ENCODE results near the gene TFE3. TPM values are rescaled to one million over a fixed set of nuclear protein-coding genes. Genes with fewer than 3 reads are reported as not detected.

TFE3 gene
- total RNA-seq, 1 experiment from 2014 or later = 46.4 TPM

GRCh38 chrX:49063715-49064114, 20.6 kb upstream of the TFE3 start (continued):
- TF ChIP-seq, protein P1, sequence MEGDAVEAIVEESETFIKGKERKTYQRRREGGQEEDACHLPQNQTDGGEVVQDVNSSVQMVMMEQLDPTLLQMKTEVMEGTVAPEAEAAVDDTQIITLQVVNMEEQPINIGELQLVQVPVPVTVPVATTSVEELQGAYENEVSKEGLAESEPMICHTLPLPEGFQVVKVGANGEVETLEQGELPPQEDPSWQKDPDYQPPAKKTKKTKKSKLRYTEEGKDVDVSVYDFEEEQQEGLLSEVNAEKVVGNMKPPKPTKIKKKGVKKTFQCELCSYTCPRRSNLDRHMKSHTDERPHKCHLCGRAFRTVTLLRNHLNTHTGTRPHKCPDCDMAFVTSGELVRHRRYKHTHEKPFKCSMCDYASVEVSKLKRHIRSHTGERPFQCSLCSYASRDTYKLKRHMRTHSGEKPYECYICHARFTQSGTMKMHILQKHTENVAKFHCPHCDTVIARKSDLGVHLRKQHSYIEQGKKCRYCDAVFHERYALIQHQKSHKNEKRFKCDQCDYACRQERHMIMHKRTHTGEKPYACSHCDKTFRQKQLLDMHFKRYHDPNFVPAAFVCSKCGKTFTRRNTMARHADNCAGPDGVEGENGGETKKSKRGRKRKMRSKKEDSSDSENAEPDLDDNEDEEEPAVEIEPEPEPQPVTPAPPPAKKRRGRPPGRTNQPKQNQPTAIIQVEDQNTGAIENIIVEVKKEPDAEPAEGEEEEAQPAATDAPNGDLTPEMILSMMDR (IDR thresholded peaks at IDR 0.05) = no peak
- no peak for TF ChIP-seq ZNF423 (CRISPR knock-in tag; IDR thresholded peaks at IDR 0.05)
- TF ChIP-seq, protein P2, sequence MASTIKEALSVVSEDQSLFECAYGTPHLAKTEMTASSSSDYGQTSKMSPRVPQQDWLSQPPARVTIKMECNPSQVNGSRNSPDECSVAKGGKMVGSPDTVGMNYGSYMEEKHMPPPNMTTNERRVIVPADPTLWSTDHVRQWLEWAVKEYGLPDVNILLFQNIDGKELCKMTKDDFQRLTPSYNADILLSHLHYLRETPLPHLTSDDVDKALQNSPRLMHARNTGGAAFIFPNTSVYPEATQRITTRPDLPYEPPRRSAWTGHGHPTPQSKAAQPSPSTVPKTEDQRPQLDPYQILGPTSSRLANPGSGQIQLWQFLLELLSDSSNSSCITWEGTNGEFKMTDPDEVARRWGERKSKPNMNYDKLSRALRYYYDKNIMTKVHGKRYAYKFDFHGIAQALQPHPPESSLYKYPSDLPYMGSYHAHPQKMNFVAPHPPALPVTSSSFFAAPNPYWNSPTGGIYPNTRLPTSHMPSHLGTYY (CRISPR knock-in tag; IDR thresholded peaks at IDR 0.05) = no peak
- TF ChIP-seq ZSCAN18 (CRISPR knock-in tag; IDR thresholded peaks at IDR 0.05) = no peak
- no peak for TF ChIP-seq MXD4 (CRISPR knock-in tag; IDR thresholded peaks at IDR 0.05; ENCODE audit: borderline replicate concordance)

DNA sequence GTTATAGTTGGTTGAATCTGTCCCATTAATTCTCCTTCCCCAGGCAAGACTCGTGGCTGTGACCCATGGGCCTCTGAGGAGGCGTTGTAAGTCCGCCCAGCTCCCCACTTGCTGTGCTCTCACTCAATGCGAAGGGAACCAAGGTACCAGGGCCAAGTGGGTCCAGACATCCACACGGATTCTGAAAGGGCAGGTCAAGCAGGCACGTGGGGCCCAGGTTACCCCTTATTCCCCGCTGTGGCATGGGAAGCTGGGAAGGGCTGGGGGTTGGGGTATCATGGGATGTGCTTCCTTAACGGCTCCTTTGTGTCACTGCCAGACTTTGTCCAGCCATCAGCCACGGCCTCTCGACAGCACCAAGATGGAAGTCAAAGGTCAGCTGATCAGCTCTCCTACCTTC, 18.8 kb upstream of the TFE3 start:
- ChIA-PET POLR2A (no interaction called here), CTCF (no interaction called here)
- Mint-ChIP-seq H3K4me3 (no peak overlapping the region), H3K27me3 (ENCODE audit: low read depth) (no peaks in the 10 kb centered on the region), H3K36me3 (peaks cover 2% of the 10 kb centered on the region; the same call in 1 of the 2 replicates), H3K4me1 (no peaks in the 10 kb centered on the region), H3K27ac (no peak overlapping the region), H3K9me3 (no peaks in the 10 kb centered on the region)
- DNase-seq (ENCODE audit: low spot score) = no peak
- no peak for TF ChIP-seq E2F1 (CRISPR knock-in tag; IDR thresholded peaks at IDR 0.05)
- TF ChIP-seq, protein P3, sequence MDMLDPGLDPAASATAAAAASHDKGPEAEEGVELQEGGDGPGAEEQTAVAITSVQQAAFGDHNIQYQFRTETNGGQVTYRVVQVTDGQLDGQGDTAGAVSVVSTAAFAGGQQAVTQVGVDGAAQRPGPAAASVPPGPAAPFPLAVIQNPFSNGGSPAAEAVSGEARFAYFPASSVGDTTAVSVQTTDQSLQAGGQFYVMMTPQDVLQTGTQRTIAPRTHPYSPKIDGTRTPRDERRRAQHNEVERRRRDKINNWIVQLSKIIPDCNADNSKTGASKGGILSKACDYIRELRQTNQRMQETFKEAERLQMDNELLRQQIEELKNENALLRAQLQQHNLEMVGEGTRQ (CRISPR knock-in tag; IDR thresholded peaks at IDR 0.05) = no peak
- TF ChIP-seq ZBTB21 (CRISPR knock-in tag; IDR thresholded peaks at IDR 0.05; ENCODE audit: borderline replicate concordance) = no peak
- no peak for TF ChIP-seq FOXP1 (CRISPR knock-in tag; IDR thresholded peaks at IDR 0.05; ENCODE audit: borderline replicate concordance)
- TF ChIP-seq ATF3 (CRISPR knock-in tag; conservative IDR thresholded peaks at IDR 0.05) = no peak
- TF ChIP-seq, protein P4, sequence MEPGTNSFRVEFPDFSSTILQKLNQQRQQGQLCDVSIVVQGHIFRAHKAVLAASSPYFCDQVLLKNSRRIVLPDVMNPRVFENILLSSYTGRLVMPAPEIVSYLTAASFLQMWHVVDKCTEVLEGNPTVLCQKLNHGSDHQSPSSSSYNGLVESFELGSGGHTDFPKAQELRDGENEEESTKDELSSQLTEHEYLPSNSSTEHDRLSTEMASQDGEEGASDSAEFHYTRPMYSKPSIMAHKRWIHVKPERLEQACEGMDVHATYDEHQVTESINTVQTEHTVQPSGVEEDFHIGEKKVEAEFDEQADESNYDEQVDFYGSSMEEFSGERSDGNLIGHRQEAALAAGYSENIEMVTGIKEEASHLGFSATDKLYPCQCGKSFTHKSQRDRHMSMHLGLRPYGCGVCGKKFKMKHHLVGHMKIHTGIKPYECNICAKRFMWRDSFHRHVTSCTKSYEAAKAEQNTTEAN (CRISPR knock-in tag; IDR thresholded peaks at IDR 0.05) = no peak
- TF ChIP-seq JAZF1 (CRISPR knock-in tag; IDR thresholded peaks at IDR 0.05) = no peak
- no peak for TF ChIP-seq TEAD4 (CRISPR knock-in tag; IDR thresholded peaks at IDR 0.05)
- TF ChIP-seq NFYB (CRISPR knock-in tag; conservative IDR thresholded peaks at IDR 0.05; ENCODE audit: low read depth) = no peak
- no peak for TF ChIP-seq JUN (CRISPR knock-in tag; IDR thresholded peaks at IDR 0.05)
- TF ChIP-seq ZNF121 (CRISPR knock-in tag; IDR thresholded peaks at IDR 0.05) = no peak
- TF ChIP-seq, protein P1 (IDR thresholded peaks at IDR 0.05) = no peak
- TF ChIP-seq, protein P5, sequence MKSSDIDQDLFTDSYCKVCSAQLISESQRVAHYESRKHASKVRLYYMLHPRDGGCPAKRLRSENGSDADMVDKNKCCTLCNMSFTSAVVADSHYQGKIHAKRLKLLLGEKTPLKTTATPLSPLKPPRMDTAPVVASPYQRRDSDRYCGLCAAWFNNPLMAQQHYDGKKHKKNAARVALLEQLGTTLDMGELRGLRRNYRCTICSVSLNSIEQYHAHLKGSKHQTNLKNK (CRISPR knock-in tag; IDR thresholded peaks at IDR 0.05) = no peak
- no peak for TF ChIP-seq NR1H2 (CRISPR knock-in tag; IDR thresholded peaks at IDR 0.05)
- TF ChIP-seq AFF4 (CRISPR knock-in tag; IDR thresholded peaks at IDR 0.05; ENCODE audit: borderline replicate concordance) = no peak
- ATAC-seq = no peak
